Suprapubic skin (tissue), 4 donors: ENCODE data around the gene COL4A1. TPM values are rescaled to one million over a fixed set of nuclear protein-coding genes. Genes with fewer than 3 reads are reported as not detected.

Experiments
- DNase-seq, 2 donors: peaks; one replicate each; pipeline ENCODE4 v3.0.0-alpha.2; 2019; ENCODE audit warnings: low spot score in 2 of 2
- H3K27ac ChIP-seq: fragments of 200-600 bp; sonication (generic); one replicate; pipeline ENCODE4 v1.5.1; 2019
- H3K27me3 ChIP-seq: fragments of 200-600 bp; sonication (generic); one replicate; pipeline ENCODE4 v1.5.1; 2019
- H3K36me3 ChIP-seq: fragments of 200-600 bp; sonication (generic); one replicate; pipeline ENCODE4 v1.5.1; 2019
- H3K4me1 ChIP-seq: fragments of 200-600 bp; sonication (generic); one replicate; pipeline ENCODE4 v1.5.1; 2019
- H3K4me3 ChIP-seq: fragments of 200-600 bp; sonication (generic); one replicate; pipeline ENCODE4 v1.5.1; 2019; ENCODE audit warnings: mild to moderate bottlenecking
- H3K9me3 ChIP-seq: fragments of 200-600 bp; sonication (generic); one replicate; pipeline ENCODE4 v1.5.1; 2019
- CTCF ChIP-seq, 2 donors: fragments of 200-600 bp in 1 of 2; fragments of 450-650 bp in 1 of 2; sonication (generic) in 1 of 2; IDR thresholded peaks; one replicate each; pipeline ENCODE4 v1.5.1; 2016 to 2019; ENCODE audit warnings: antibody characterized with exemption in 2 of 2, mild to moderate bottlenecking in 1 of 2, moderate library complexity in 1 of 2
- EP300 ChIP-seq: sonication (generic); formaldehyde crosslinking; IDR thresholded peaks from one replicate; pipeline ENCODE4 v1.6.1; 2017; ENCODE audit warnings: antibody characterized with exemption
- POLR2A ChIP-seq, 2 donors: fragments of 450-650 bp; IDR thresholded peaks; one replicate each; pipeline ENCODE4 v1.6.1; 2017; ENCODE audit warnings: antibody characterized with exemption in 2 of 2, mild to moderate bottlenecking in 2 of 2, moderate library complexity in 2 of 2
- POLR2AphosphoS5 ChIP-seq, 3 donors: sonication (generic); formaldehyde crosslinking; IDR thresholded peaks; one replicate each; pipeline ENCODE4 v1.6.1; 2017; ENCODE audit warnings: antibody characterized with exemption in 3 of 3
- WGBS: methylation state at CpG from one replicate; pipeline ENCODE4 v1.1.5; 2018; 5-methylcytosine and 5-hydroxymethylcytosine counted together
- total RNA-seq, 4 donors: library from RNA; depleted of rRNA; stranded (reverse); fragments of >200 nt; gene quantifications; one replicate each; pipeline ENCODE4 v1.1.0, GENCODE V29; 2016

The COL4A1 gene
- total RNA-seq, 4 donors from 2014 or later, result 36.7 to 60.8 (median 43.6) TPM

DNA sequence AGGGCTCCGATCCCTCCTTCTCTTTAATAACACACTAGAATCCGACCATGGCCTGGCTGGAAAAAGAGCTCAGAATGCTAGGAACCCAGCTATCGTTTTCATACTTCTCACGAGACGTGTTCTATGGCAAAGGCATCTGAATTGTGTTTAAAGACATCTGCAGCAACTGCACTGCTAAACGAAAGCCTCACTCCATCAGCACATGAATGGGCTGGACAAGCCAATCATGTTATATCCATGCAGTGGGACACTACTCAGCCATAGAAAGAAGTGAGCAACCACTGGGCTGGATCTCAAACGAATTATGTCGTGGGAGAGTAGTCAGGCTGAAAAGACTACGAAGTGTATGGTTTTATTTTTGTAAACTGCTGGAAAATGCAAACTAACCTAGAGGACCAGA is 136.1 kb downstream of the COL4A1 start:
- no peak overlapping the region for H3K4me3 ChIP-seq
- no peak for DNase-seq
- no peak overlapping the region for H3K27ac ChIP-seq
- TF ChIP-seq POLR2AphosphoS5 (IDR thresholded peaks at IDR 0.05) (no peak), CTCF (IDR thresholded peaks at IDR 0.05) (no peak), EP300 (no peak), POLR2A (IDR thresholded peaks at IDR 0.05) (no peak)
- no peaks in the 10 kb centered on the region for H3K4me1 ChIP-seq
- WGBS, result 76% methylated on average over 9 of the region's 9 CpGs
- no peaks in the 10 kb centered on the region for H3K27me3 ChIP-seq
- H3K9me3 ChIP-seq, result no peaks in the 10 kb centered on the region
- peaks cover 41% of the 10 kb centered on the region for H3K36me3 ChIP-seq

GRCh38 chr13:110170020-110170790 is 136.8 kb downstream of the COL4A1 start:
- WGBS, result 78% methylated on average over 20 of the region's 20 CpGs
- Histone ChIP-seq H3K36me3 (peaks cover 38% of the 10 kb centered on the region), H3K27me3 (no peaks in the 10 kb centered on the region), H3K27ac (no peak overlapping the region), H3K9me3 (no peaks in the 10 kb centered on the region), H3K4me1 (no peaks in the 10 kb centered on the region), H3K4me3 (no peak overlapping the region)
- DNase-seq, result no peak
- TF ChIP-seq CTCF (IDR thresholded peaks at IDR 0.05) (no peak), POLR2AphosphoS5 (IDR thresholded peaks at IDR 0.05) (no peak), EP300 (no peak), POLR2A (IDR thresholded peaks at IDR 0.05) (no peak)

DNA sequence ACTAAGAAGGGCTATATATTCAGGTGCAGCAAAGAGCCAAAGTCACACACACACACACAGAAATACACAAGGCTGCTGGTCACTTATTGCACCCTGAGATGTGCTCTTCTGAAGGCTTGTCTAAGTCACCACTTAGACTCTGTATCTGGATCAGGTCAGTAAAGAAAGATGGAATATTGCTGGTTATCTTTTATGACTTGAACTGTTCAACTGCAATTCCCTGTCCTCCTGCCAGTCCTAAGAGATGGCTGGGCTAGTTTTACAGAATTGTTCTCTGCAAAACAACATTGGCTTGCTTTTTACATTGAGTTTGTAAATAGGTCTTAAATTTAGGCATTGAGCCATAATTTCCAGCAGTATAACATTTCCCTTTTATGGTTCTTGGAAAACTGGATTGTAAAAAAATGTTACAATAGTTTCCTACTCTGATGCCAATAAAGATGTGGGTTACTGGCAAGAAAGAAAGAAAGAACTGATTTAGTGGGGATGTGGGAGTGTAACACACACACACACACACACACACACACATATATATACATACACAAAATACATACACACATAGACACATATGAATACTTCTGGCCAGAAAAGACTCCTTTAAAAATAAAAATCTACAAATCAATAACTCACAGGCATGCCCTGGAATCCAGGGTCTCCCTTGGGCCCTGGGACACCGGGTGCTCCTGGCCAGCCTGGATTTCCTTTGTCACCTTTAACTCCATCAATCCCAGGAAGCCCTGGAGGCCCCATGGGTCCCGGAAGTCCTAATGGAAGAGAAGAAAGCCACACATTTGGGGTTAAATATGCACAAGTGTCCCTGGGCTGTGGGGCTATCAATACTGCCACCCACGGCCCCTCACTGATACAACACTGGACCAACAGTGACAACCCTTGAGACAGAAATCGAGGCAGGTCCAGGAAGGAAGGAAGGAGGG is 137.7 kb downstream of the COL4A1 start:
- no peaks in the 10 kb centered on the region for H3K9me3 ChIP-seq
- no peak overlapping the region for H3K4me3 ChIP-seq
- H3K36me3 ChIP-seq, result peaks cover 28% of the 10 kb centered on the region
- H3K27ac ChIP-seq, result no peak overlapping the region
- no peaks in the 10 kb centered on the region for H3K4me1 ChIP-seq
- no peaks in the 10 kb centered on the region for H3K27me3 ChIP-seq
- DNase-seq, result no peak
- TF ChIP-seq EP300 (no peak), POLR2AphosphoS5 (IDR thresholded peaks at IDR 0.05) (no peak), CTCF (IDR thresholded peaks at IDR 0.05) (no peak), POLR2A (IDR thresholded peaks at IDR 0.05) (no peak)
- 47% methylated on average over 4 of the region's 4 CpGs for WGBS

GRCh38 chr13:110166598-110166997 is 140.4 kb downstream of the COL4A1 start:
- TF ChIP-seq CTCF (IDR thresholded peaks at IDR 0.05) (no peak), POLR2A (IDR thresholded peaks at IDR 0.05) (no peak), POLR2AphosphoS5 (IDR thresholded peaks at IDR 0.05) (no peak), EP300 (no peak)
- Histone ChIP-seq H3K4me3 (no peak overlapping the region), H3K9me3 (no peaks in the 10 kb centered on the region), H3K27ac (no peak overlapping the region), H3K36me3 (peaks cover 7% of the 10 kb centered on the region), H3K27me3 (no peaks in the 10 kb centered on the region), H3K4me1 (no peaks in the 10 kb centered on the region)
- no peak for DNase-seq
- 73% methylated on average over 4 of the region's 4 CpGs for WGBS

DNA sequence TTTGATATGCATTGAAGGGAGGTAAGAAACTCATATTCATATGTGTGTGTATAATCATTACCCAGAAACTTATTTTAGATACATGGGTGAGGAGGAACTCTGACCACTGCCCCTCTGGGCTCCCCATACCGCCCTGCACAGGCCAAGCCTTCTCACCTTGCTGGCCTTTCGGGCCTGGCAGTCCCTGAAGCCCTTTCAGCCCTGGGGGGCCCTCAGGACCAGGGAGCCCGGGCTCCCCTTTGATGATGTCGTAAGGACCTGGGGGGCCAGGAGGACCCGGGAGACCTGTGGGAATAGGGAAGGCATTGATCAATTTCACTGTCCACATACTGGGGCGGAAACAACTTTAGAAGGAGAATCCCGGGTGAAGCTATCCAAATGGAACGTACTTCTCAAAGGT is 142.3 kb downstream of the COL4A1 start:
- H3K4me3 ChIP-seq, result no peak overlapping the region
- 86% methylated on average over 8 of the region's 8 CpGs for WGBS
- H3K36me3 ChIP-seq, result peaks cover 19% of the 10 kb centered on the region
- no peak overlapping the region for H3K27ac ChIP-seq
- H3K27me3 ChIP-seq, result no peaks in the 10 kb centered on the region
- no peaks in the 10 kb centered on the region for H3K4me1 ChIP-seq
- DNase-seq, result no peak
- TF ChIP-seq POLR2AphosphoS5 (IDR thresholded peaks at IDR 0.05) (no peak), CTCF (IDR thresholded peaks at IDR 0.05) (no peak), POLR2A (IDR thresholded peaks at IDR 0.05) (no peak), EP300 (no peak)
- H3K9me3 ChIP-seq, result no peaks in the 10 kb centered on the region
